SK-N-SH (cell line): Measurements from ENCODE around the gene CRTC3. TPM values are rescaled to one million over a fixed set of nuclear protein-coding genes. Genes with fewer than 3 reads are reported as not detected.

ENCODE experiments used
- CTCF ChIA-PET: fragments of 300-600, 350-600 bp; formaldehyde crosslinking; extraction: SDS; loops from one replicate; lab custom pipeline; 2021; lab: Yijun Ruan, JAX
- POLR2A ChIA-PET: fragments of 350-600 bp; sonication (Branson Sonifier 250); formaldehyde crosslinking; extraction: SDS; loops from one replicate; lab custom pipeline; 2020; ENCODE audit warnings: antibody characterized with exemption, inconsistent platforms; lab: Yijun Ruan, JAX
- DNase-seq: peaks from one replicate; pipeline ENCODE4 v3.0.0; 2012
- H2AFZ ChIP-seq: fragments of 200-600 bp; sonication (generic); 2 replicates; pipeline ENCODE4 v1.8.1; 2016; ENCODE audit warnings: antibody characterized with exemption, mild to moderate bottlenecking, low read depth
- H3F3A ChIP-seq: fragments of 200-600 bp; sonication (generic); replicated peaks from 2 replicates; pipeline ENCODE3; 2016; ENCODE audit warnings: antibody characterized with exemption, mild to moderate bottlenecking; ENCODE audit not compliant: insufficient read depth
- H3K27ac ChIP-seq, 2 experiments: fragments of 200-500 bp in 1 of 2; fragments of 200-600 bp in 1 of 2; sonication (Bioruptor generic) in 1 of 2; sonication (generic), shearing (Covaris generic) in 1 of 2; 2 replicates each; pipeline versions ENCODE4 v1.5.1 to v1.6.1; 2014 to 2016; ENCODE audit warnings: low read depth in 2 of 2, inconsistent platforms in 1 of 2, low read length in 1 of 2, mild to moderate bottlenecking in 1 of 2, mixed read lengths in 1 of 2
- H3K27me3 ChIP-seq: fragments of 200-600 bp; sonication (generic), shearing (Covaris generic); 2 replicates; pipeline ENCODE4 v1.6.1; 2016; ENCODE audit warnings: mixed run types; ENCODE audit not compliant: insufficient read depth
- H3K36me3 ChIP-seq, 2 experiments: fragments of 200-500 bp in 1 of 2; fragments of 200-600 bp in 1 of 2; sonication (Bioruptor generic) in 1 of 2; sonication (generic) in 1 of 2; replicated peaks in 1 of 2; 2 replicates each; pipeline versions ENCODE3 to v1.5.1; 2014 to 2016; ENCODE audit warnings: low read length in 1 of 2, mild to moderate bottlenecking in 1 of 2; ENCODE audit not compliant: insufficient read depth in 2 of 2, control insufficient read depth in 1 of 2
- H3K4me1 ChIP-seq, 2 experiments: fragments of 200-500 bp in 1 of 2; fragments of 200-600 bp in 1 of 2; sonication (Bioruptor generic) in 1 of 2; sonication (generic), shearing (Covaris generic) in 1 of 2; 2 replicates each; pipeline versions ENCODE4 v1.5.1 to v1.6.1; 2014 to 2016; ENCODE audit warnings: low read depth in 1 of 2, low read length in 1 of 2, mixed run types in 1 of 2; ENCODE audit not compliant: insufficient read depth in 2 of 2, control insufficient read depth in 1 of 2
- H3K4me2 ChIP-seq: fragments of 200-600 bp; sonication (generic), shearing (Covaris generic); 2 replicates; pipeline ENCODE4 v1.6.1; 2017; ENCODE audit warnings: mixed run types
- H3K4me3 ChIP-seq, 2 experiments: fragments of 200-500 bp in 1 of 2; fragments of 200-600 bp in 1 of 2; sonication (Bioruptor generic) in 1 of 2; sonication (generic), shearing (Covaris generic) in 1 of 2; 2 replicates each; pipeline versions ENCODE4 v1.5.1 to v1.8.1; 2014 to 2016; ENCODE audit warnings: low read depth in 2 of 2, inconsistent platforms in 1 of 2, low read length in 1 of 2, mild to moderate bottlenecking in 1 of 2, mixed read lengths in 1 of 2, moderate library complexity in 1 of 2
- H3K79me2 ChIP-seq: fragments of 200-600 bp; sonication (generic); 2 replicates; pipeline ENCODE4 v1.8.1; 2017; ENCODE audit warnings: mild to moderate bottlenecking; ENCODE audit not compliant: insufficient read depth
- H3K9ac ChIP-seq: fragments of 200-600 bp; sonication (generic); 2 replicates; pipeline ENCODE4 v1.6.1; 2017; ENCODE audit warnings: mixed run types
- H3K9me2 ChIP-seq: fragments of 200-600 bp; sonication (generic); 2 replicates; pipeline ENCODE4 v1.6.1; 2017; ENCODE audit warnings: mixed run types
- H3K9me3 ChIP-seq: fragments of 200-600 bp; sonication (generic); 2 replicates; pipeline ENCODE4 v1.6.1; 2017; ENCODE audit warnings: mixed run types, mild to moderate bottlenecking, moderate library complexity
- H4K20me1 ChIP-seq: fragments of 200-600 bp; sonication (generic); 2 replicates; pipeline ENCODE4 v1.6.1; 2017; ENCODE audit warnings: mild to moderate bottlenecking, mixed run types; ENCODE audit not compliant: insufficient read depth
- CTCF ChIP-seq: fragments of 200-600 bp; sonication (generic); IDR thresholded peaks from 2 replicates; pipeline ENCODE4 v1.6.1; 2017; ENCODE audit warnings: antibody characterized with exemption, mild to moderate bottlenecking, moderate library complexity
- ELF1 ChIP-seq: IDR thresholded peaks from 2 replicates; pipeline ENCODE4 v1.4.0; 2012
- EZH2phosphoT487 ChIP-seq: fragments of 200-600 bp; sonication (generic); IDR thresholded peaks from 2 replicates; pipeline ENCODE4 v1.6.1; 2017; ENCODE audit warnings: low read depth, mixed run types, mild to moderate bottlenecking, antibody characterized with exemption, moderate library complexity, borderline replicate concordance
- FOXM1 ChIP-seq: IDR thresholded peaks from 2 replicates; pipeline ENCODE4 v1.4.0; 2012; ENCODE audit warnings: low read depth, mild to moderate bottlenecking
- GABPA ChIP-seq: IDR thresholded peaks from 2 replicates; pipeline ENCODE4 v1.4.0; 2012; ENCODE audit warnings: low read depth, mild to moderate bottlenecking
- GATA2 ChIP-seq: sonication (generic); formaldehyde crosslinking; IDR thresholded peaks from 2 replicates; pipeline ENCODE4 v1.5.0; 2020; ENCODE audit warnings: mild to moderate bottlenecking, missing genetic modification reagents
- JUND ChIP-seq: IDR thresholded peaks from 2 replicates; pipeline ENCODE4 v1.4.0; 2012
- REST ChIP-seq: IDR thresholded peaks from 2 replicates; pipeline ENCODE4 v1.6.1; 2012; ENCODE audit warnings: mild to moderate bottlenecking, low read depth, low read length, moderate library complexity
- RFX5 ChIP-seq: IDR thresholded peaks from 2 replicates; pipeline ENCODE4 v1.6.1; 2012; ENCODE audit warnings: mild to moderate bottlenecking, improper control_type of control experiment, low read length
- SIN3A ChIP-seq: IDR thresholded peaks from 2 replicates; pipeline ENCODE4 v1.6.1; 2012; ENCODE audit warnings: low read depth, mild to moderate bottlenecking, low read length, moderate library complexity, borderline replicate concordance
- TEAD4 ChIP-seq: IDR thresholded peaks from 2 replicates; pipeline ENCODE4 v1.4.0; 2012; ENCODE audit warnings: mild to moderate bottlenecking, borderline replicate concordance; ENCODE audit not compliant: insufficient read depth
- USF1 ChIP-seq: IDR thresholded peaks from 2 replicates; pipeline ENCODE4 v1.4.0; 2012; ENCODE audit warnings: low read depth, borderline replicate concordance
- USF2 ChIP-seq: fragments of 150-350 bp; IDR thresholded peaks from 2 replicates; pipeline ENCODE4 v1.6.1; 2017; ENCODE audit warnings: antibody characterized with exemption, low read length, low read depth, borderline replicate concordance
- YY1 ChIP-seq: IDR thresholded peaks from 2 replicates; pipeline ENCODE4 v1.4.0; 2012; ENCODE audit warnings: low read depth, mild to moderate bottlenecking
- ZBTB33 ChIP-seq: IDR thresholded peaks from 2 replicates; pipeline ENCODE4 v1.4.0; 2012; ENCODE audit warnings: low read depth, borderline replicate concordance
- WGBS: methylation state at CpG from one replicate; pipeline ENCODE4 v1.1.6; 2017; ENCODE audit warnings: low lambda C conversion rate; 5-methylcytosine and 5-hydroxymethylcytosine counted together
- polyA plus RNA-seq, 3 experiments: library from polyadenylated mRNA; depleted of rRNA; stranded (reverse); fragments of >200 nt; gene quantifications; 2 replicates each; pipeline ENCODE4 v1.2.3, GENCODE V29; 2012

The CRTC3 gene
- polyA plus RNA-seq, 1 of the 3 experiments (the other 2 are of a cell fraction) = 16.7 TPM

- ChIA-PET CTCF (interaction anchor here (1.0 kb wide), 1 partner anchor 95 kb away, joined by 3 read pairs; no protein-coding TSS in a partner anchor), POLR2A (no interaction called here)
- Histone ChIP-seq H3K4me3 (no peak overlapping the region), H3K9me3 (no peaks in the 10 kb centered on the region), H3K9me2 (no peaks in the 10 kb centered on the region), H4K20me1 (no peaks in the 10 kb centered on the region; the same call in 1 of the 2 replicates)
- DNase-seq = no peak
- 90% methylated on average over 7 of the region's 7 CpGs for WGBS
- TF ChIP-seq GABPA = no peak
- TF ChIP-seq EZH2phosphoT487 = no peak
- no peak for TF ChIP-seq RFX5
- no peak for TF ChIP-seq USF1
- TF ChIP-seq, all 33 proteins: peak for 0
- no peak overlapping the region for H3K4me2 ChIP-seq
- H3K27ac ChIP-seq = no peak overlapping the region
- no peak overlapping the region for H2AFZ ChIP-seq
- peaks cover 0 to 5% of the 10 kb centered on the region in 2 experiments; a peak in 2 of 4 replicates for H3K4me1 ChIP-seq
- H3K79me2 ChIP-seq = peaks cover 56% of the 10 kb centered on the region
- H3K9ac ChIP-seq = no peak overlapping the region
- H3K36me3 ChIP-seq = peaks cover 0 to 14% of the 10 kb centered on the region in 2 experiments
- H3K27me3 ChIP-seq = no peaks in the 10 kb centered on the region
- H3F3A ChIP-seq = peaks cover 2% of the 10 kb centered on the region
Measured at GRCh38 chr15:90576711-90577389, 47.1 kb downstream of the CRTC3 start.

GRCh38 chr15:90579213-90579612 is 49.5 kb downstream of the CRTC3 start:
- no peaks in the 10 kb centered on the region for H3K9me2 ChIP-seq
- POLR2A ChIA-PET = no interaction called here
- H3K4me1 ChIP-seq = peaks cover 0 to 12% of the 10 kb centered on the region in 2 experiments; a peak in 2 of 4 replicates
- no peak overlapping the region for H3K27ac ChIP-seq
- H3K79me2 ChIP-seq = peaks cover 37% of the 10 kb centered on the region
- H3K4me2 ChIP-seq = no peak overlapping the region
- CTCF ChIA-PET = no interaction called here
- H3K36me3 ChIP-seq = peaks cover 0 to 5% of the 10 kb centered on the region in 2 experiments
- no peak overlapping the region for H3K4me3 ChIP-seq
- H3K27me3 ChIP-seq = no peaks in the 10 kb centered on the region
- H4K20me1 ChIP-seq = no peaks in the 10 kb centered on the region; the same call in 1 of the 2 replicates
- H2AFZ ChIP-seq = no peak overlapping the region
- WGBS = 89% methylated on average over 3 of the region's 3 CpGs
- H3K9me3 ChIP-seq = no peaks in the 10 kb centered on the region
- DNase-seq = no peak
- peaks cover 2% of the 10 kb centered on the region for H3F3A ChIP-seq
- H3K9ac ChIP-seq = no peak overlapping the region
- no peak for TF ChIP-seq EZH2phosphoT487
- no peak for TF ChIP-seq TEAD4
- no peak for TF ChIP-seq JUND
- no peak for TF ChIP-seq RFX5
- TF ChIP-seq CTCF = no peak
- no peak for TF ChIP-seq GATA2 (CRISPR knock-in tag)
- TF ChIP-seq SIN3A = no peak
- TF ChIP-seq FOXM1 = no peak
- no peak for TF ChIP-seq YY1
- no peak for TF ChIP-seq ZBTB33
- no peak for TF ChIP-seq REST
- no peak for TF ChIP-seq USF2
- no peak for TF ChIP-seq ELF1
- no peak for TF ChIP-seq USF1
